Stomach (tissue), 4 donors: ENCODE measurements around the gene SSTR4.

ENCODE experiments used
- CTCF ChIP-seq, 7 experiments: fragments of 450-650 bp in 4 of 7; fragments of 200-600 bp in 3 of 7; sonication (generic) in 3 of 7; IDR thresholded peaks; one replicate each; pipeline ENCODE4 v1.5.1; 2016 to 2019; ENCODE audit warnings: antibody characterized with exemption in 7 of 7, control low read depth in 2 of 7, mild to moderate bottlenecking in 1 of 7
- POLR2A ChIP-seq, 4 donors: fragments of 450-650 bp; IDR thresholded peaks; one replicate each; pipeline ENCODE4 v1.6.1; 2016; ENCODE audit warnings: antibody characterized with exemption in 4 of 4, control low read depth in 2 of 4, mild to moderate bottlenecking in 1 of 4, moderate library complexity in 1 of 4
- POLR2AphosphoS5 ChIP-seq, 3 donors: sonication (generic); formaldehyde crosslinking; IDR thresholded peaks; one replicate each; pipeline ENCODE4 v1.6.1; 2016; ENCODE audit warnings: antibody characterized with exemption in 3 of 3

DNA sequence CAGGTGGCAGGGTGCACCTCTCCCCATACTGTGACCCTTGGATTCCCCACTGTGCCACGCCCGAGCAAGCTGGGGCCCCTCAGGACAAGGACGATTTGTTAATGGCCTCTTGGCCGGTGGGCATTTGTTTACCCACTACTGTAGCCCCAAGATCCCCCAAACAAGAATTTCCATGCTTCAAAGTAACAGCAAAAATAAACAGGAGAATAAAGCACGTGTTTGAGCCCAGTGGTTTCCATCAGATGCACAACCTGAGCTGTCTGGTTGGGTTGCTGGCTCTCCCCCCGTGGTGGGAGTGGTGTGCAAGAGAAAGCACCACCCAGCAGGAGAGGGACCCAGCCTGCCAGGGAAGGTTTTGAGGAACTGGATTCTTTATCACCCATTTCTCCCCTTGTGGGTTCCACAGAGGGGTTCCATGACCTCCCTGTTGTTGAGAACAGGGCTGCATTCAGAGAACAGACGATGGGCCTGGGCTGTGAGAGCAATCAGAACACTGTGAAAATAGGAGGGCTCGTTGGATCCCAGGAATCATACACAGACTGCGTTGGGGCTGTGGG is 46.2 kb downstream of the SSTR4 start:
- no peak for TF ChIP-seq CTCF (IDR thresholded peaks at IDR 0.05)
- TF ChIP-seq POLR2AphosphoS5 (IDR thresholded peaks at IDR 0.05), result no peak
- TF ChIP-seq POLR2A (IDR thresholded peaks at IDR 0.05), result no peak
